ENCODE measurements around the gene TNFAIP2. TPM values are rescaled to one million over a fixed set of nuclear protein-coding genes. Genes with fewer than 3 reads are reported as not detected.
A peak's percentile ranks its signal among the peaks of the same experiment; 100 is the strongest.

The TNFAIP2 gene
- total and polyA plus RNA-seq, 4 donors: 8.9 to 32.0 (median 22.4) TPM

DNA sequence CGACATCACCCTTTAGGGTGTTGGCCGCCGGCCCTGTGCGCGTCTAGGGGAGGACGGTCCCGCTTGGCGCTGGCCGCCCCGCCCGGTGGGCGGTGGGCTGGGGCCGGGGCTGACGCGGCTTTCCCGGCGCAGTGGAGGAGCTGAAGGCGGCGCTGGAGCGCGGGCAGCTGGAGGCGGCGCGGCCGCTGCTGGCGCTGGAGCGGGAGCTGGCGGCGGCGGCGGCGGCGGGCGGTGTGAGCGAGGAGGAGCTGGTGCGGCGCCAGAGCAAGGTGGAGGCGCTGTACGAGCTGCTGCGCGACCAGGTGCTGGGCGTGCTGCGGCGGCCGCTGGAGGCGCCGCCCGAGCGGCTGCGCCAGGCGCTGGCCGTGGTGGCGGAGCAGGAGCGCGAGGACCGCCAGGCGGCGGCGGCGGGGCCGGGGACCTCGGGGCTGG, 3.6 kb downstream of the TNFAIP2 start:
- no peaks in the 10 kb centered on the region for H3K27me3 ChIP-seq (ENCODE audit: control insufficient read depth in 4 of 4, insufficient read depth in 4 of 4, low read length in 3 of 4)
- no peak overlapping the region for H3K9ac ChIP-seq (ENCODE audit: low read depth in 1 of 2, low read length in 2 of 2)
- WGBS: 24% methylated on average over 62 of the region's 62 CpGs

GRCh38 chr14:103127356-103127755, 4.1 kb downstream of the TNFAIP2 start:
- no peak overlapping the region for H3K9ac ChIP-seq (ENCODE audit: low read depth in 1 of 2, low read length in 2 of 2)
- H3K27me3 ChIP-seq (ENCODE audit: control insufficient read depth in 4 of 4, insufficient read depth in 4 of 4, low read length in 3 of 4): no peaks in the 10 kb centered on the region
- no peak overlapping the region for H3K4me3 ChIP-seq (ENCODE audit: low read depth in 1 of 3, low read length in 3 of 3)
- no peak overlapping the region for H3K27ac ChIP-seq (ENCODE audit: low read depth in 1 of 2, low read length in 2 of 2)
- no peaks in the 10 kb centered on the region for H3K9me3 ChIP-seq (ENCODE audit: control insufficient read depth in 4 of 4, low read length in 3 of 4)
- 65% methylated on average over 39 of the region's 39 CpGs for WGBS
- H3K4me1 ChIP-seq (ENCODE audit: control insufficient read depth in 4 of 4, insufficient read depth in 4 of 4, low read length in 3 of 4): peaks cover 12 to 53% (median 30%) of the 10 kb centered on the region in 4 donors
- H3K36me3 ChIP-seq (ENCODE audit: control insufficient read depth in 4 of 4, insufficient read depth in 3 of 4, low read depth in 1 of 4, low read length in 3 of 4): peaks cover 0 to 2% (median 0%) of the 10 kb centered on the region in 4 donors
- DNase-seq (ENCODE audit: low spot score): no peak
- TF ChIP-seq, protein P1, sequence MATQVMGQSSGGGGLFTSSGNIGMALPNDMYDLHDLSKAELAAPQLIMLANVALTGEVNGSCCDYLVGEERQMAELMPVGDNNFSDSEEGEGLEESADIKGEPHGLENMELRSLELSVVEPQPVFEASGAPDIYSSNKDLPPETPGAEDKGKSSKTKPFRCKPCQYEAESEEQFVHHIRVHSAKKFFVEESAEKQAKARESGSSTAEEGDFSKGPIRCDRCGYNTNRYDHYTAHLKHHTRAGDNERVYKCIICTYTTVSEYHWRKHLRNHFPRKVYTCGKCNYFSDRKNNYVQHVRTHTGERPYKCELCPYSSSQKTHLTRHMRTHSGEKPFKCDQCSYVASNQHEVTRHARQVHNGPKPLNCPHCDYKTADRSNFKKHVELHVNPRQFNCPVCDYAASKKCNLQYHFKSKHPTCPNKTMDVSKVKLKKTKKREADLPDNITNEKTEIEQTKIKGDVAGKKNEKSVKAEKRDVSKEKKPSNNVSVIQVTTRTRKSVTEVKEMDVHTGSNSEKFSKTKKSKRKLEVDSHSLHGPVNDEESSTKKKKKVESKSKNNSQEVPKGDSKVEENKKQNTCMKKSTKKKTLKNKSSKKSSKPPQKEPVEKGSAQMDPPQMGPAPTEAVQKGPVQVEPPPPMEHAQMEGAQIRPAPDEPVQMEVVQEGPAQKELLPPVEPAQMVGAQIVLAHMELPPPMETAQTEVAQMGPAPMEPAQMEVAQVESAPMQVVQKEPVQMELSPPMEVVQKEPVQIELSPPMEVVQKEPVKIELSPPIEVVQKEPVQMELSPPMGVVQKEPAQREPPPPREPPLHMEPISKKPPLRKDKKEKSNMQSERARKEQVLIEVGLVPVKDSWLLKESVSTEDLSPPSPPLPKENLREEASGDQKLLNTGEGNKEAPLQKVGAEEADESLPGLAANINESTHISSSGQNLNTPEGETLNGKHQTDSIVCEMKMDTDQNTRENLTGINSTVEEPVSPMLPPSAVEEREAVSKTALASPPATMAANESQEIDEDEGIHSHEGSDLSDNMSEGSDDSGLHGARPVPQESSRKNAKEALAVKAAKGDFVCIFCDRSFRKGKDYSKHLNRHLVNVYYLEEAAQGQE (IDR thresholded peaks at IDR 0.05): no peak
- no peak for TF ChIP-seq NR2F2 (IDR thresholded peaks at IDR 0.05)
- no peak for TF ChIP-seq JUND (IDR thresholded peaks at IDR 0.05)
- no peak for TF ChIP-seq TAF1 (conservative IDR thresholded peaks at IDR 0.05)
- TF ChIP-seq ATF3 (IDR thresholded peaks at IDR 0.05): no peak
- TF ChIP-seq YY1 (IDR thresholded peaks at IDR 0.05): no peak
- no peak for TF ChIP-seq HNF4G (IDR thresholded peaks at IDR 0.05)
- no peak for TF ChIP-seq GABPA (IDR thresholded peaks at IDR 0.05 in 1 of 2, conservative IDR thresholded peaks at IDR 0.05 in 1 of 2)
- TF ChIP-seq, protein P2, sequence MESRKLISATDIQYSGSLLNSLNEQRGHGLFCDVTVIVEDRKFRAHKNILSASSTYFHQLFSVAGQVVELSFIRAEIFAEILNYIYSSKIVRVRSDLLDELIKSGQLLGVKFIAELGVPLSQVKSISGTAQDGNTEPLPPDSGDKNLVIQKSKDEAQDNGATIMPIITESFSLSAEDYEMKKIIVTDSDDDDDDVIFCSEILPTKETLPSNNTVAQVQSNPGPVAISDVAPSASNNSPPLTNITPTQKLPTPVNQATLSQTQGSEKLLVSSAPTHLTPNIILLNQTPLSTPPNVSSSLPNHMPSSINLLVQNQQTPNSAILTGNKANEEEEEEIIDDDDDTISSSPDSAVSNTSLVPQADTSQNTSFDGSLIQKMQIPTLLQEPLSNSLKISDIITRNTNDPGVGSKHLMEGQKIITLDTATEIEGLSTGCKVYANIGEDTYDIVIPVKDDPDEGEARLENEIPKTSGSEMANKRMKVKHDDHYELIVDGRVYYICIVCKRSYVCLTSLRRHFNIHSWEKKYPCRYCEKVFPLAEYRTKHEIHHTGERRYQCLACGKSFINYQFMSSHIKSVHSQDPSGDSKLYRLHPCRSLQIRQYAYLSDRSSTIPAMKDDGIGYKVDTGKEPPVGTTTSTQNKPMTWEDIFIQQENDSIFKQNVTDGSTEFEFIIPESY (IDR thresholded peaks at IDR 0.05): no peak

More for the DNA sequence above, 3.6 kb downstream of the TNFAIP2 start:
- TF ChIP-seq FOXA1 (IDR thresholded peaks at IDR 0.05) (no peak), HNF4G (IDR thresholded peaks at IDR 0.05) (no peak), TAF1 (conservative IDR thresholded peaks at IDR 0.05) (no peak), ATF3 (IDR thresholded peaks at IDR 0.05) (no peak), RAD21 (IDR thresholded peaks at IDR 0.05) (peak in 1 of 2 donors; percentile 14), CTCF (IDR thresholded peaks at IDR 0.05; ENCODE audit: low read depth, low read length, missing input control) (peak; percentile 49), YY1 (IDR thresholded peaks at IDR 0.05) (no peak), JUND (IDR thresholded peaks at IDR 0.05) (no peak)
- TF ChIP-seq, protein P2 (IDR thresholded peaks at IDR 0.05): no peak
- TF ChIP-seq, protein P3, sequence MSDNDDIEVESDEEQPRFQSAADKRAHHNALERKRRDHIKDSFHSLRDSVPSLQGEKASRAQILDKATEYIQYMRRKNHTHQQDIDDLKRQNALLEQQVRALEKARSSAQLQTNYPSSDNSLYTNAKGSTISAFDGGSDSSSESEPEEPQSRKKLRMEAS (IDR thresholded peaks at IDR 0.05): no peak
- no peak for DNase-seq (ENCODE audit: low spot score)
- H3K27ac ChIP-seq (ENCODE audit: low read depth in 1 of 2, low read length in 2 of 2): no peak overlapping the region
- H3K4me1 ChIP-seq (ENCODE audit: control insufficient read depth in 4 of 4, insufficient read depth in 4 of 4, low read length in 3 of 4): peaks cover 14 to 53% (median 33%) of the 10 kb centered on the region in 4 donors
- H3K9me3 ChIP-seq (ENCODE audit: control insufficient read depth in 4 of 4, low read length in 3 of 4): no peaks in the 10 kb centered on the region
- peaks cover 0 to 2% (median 0%) of the 10 kb centered on the region in 4 donors for H3K36me3 ChIP-seq (ENCODE audit: control insufficient read depth in 4 of 4, insufficient read depth in 3 of 4, low read depth in 1 of 4, low read length in 3 of 4)
- peak overlapping the region in 1 of 3 donors; percentile 32 for H3K4me3 ChIP-seq (ENCODE audit: low read depth in 1 of 3, low read length in 3 of 3)

All from liver (tissue), 9 donors.